ENCODE measurements around the gene SSR2.
"Not testable (repeated sequence)": the region's sequence is repeated elsewhere in the genome, so short reads cannot be mapped to it uniquely, and the experiment has no call there.

Gene SSR2

DNA sequence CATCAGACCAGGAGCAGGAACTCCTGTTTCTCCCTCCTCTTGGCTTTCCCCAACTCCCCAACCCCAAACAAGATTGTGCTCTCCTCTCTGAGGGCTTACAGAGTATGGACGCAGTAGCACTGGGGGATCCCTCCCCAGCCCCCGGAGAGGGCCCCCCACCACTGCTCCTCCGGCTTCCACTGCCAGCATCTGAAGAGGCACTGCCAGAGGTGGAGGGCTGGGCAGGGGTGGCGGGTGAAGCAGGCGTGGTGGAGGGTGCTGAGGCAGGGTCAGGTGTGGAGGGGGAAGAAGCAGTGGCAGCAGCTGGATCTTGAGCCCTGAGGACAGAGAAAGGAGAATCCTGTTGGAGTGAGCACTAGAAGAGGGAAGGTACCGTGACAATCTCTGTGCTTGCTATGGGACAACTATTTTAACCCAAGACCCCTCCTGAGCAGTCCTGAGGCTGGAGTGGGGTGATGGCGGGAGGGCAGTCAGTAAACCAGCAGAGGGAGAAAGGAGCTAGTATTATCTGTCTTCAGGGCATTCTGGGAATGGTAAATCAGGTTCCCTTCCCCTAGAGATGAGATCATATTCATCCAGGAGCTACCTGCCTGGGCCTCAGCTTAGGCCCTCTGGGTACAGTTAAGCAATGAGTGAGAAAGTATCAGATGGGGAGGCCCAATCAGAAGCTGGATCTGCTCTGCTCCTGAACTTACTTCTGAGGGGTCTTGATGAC is 30.4 kb upstream of the SSR2 start:
- intact Hi-C loops (cut with DNase I): loop anchor here (10.0 kb wide), 1 partner anchor 66 kb away; no protein-coding TSS in a partner anchor
- DNase-seq: no peak

DNA sequence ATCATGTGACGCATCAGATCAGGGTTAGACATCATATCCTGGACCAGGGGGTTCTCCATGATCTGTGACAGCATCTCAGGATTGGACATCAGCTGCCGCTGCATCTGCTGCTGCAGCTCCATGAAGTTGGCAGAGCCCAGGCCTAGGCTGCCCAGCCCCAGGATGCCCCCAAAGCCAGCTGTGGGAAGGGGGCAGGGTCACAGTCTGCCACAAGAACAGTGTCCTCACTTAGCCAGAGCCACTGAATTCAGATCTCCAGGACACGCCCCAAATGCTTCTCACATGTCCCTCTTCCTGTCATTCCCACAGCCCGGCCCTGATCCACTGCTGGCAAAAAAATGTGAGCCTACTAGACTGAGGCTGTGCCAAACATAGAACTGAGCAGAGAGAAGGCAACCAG is 29.6 kb upstream of the SSR2 start:
- DNase-seq: peak in 38 of 42 donors; percentile 3 to 87 (median 47)
- intact Hi-C loops (cut with DNase I): loop anchor here (10.0 kb wide), 1 partner anchor 66 kb away; no protein-coding TSS in a partner anchor

DNA sequence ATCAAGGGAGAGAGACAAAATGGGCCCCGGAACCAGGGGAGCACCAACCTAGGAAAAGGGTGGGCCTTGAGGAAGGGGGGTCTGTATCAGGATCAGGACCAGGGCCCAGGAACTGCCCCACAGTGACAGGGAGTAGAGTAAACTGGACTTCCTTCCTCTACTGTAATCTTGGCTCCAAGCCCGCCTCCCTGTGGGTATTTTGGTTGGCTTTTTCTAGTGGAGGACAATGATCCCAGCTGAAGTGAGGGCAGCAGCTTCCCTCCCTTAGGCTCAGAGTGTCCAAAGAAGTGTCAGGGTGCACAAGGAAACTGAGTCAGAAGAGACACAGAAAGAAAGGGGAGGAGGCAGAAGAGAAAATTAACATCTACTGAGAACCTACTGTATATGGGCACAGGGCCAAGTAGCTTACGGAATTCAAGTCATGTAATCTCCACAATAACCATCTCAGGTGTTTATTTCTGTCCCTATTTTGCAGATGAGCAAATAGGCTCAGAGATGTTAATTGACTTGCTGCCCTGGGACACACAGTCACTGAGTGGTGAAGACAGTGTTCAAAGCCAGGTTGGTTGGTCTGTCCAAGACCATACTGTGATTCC is 28.0 kb upstream of the SSR2 start:
- no peak for DNase-seq
- intact Hi-C loops (cut with DNase I): no loop called here

DNA sequence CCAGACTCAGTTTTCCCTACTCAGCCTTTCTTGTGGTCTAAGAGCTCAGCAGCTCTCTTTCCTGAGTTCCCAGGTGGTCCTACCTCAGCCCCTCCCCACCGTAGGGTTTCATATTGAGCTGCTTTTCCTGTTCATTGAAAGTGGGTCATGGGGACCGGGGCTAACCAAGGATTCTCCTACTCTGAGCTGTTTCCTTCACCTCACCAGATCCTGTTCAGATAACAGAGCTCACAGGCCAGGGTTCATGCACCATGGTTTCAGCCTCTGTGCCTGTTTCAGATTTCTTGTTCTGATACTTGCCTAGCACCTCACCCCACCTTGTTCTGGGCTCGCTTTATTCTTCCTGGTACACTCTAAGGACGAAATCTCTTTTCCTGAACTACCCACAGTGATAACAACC is 24.3 kb upstream of the SSR2 start:
- no peak for DNase-seq
- intact Hi-C loops (cut with DNase I): no loop called here

DNA sequence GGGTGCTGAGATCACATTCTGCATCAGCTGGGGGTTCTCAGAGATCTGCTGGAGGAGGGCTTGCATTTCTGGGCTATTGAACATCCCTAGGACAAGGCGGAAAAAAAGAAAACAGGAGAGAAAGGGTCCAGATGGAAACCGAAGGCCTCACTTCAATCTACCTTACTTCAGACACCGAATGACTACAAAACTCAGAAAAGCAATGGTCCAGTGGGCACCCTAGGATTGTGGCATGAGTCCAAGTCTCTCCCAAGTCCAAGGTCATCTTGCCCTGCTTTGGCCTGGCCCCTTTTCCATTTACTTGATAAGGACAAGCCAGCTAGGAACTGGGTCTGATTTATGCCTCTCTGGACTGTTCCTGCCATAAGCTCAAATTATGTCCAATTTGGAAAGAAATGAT is 22.1 kb upstream of the SSR2 start:
- intact Hi-C loops (cut with DNase I): no loop called here
- DNase-seq: no peak

DNA sequence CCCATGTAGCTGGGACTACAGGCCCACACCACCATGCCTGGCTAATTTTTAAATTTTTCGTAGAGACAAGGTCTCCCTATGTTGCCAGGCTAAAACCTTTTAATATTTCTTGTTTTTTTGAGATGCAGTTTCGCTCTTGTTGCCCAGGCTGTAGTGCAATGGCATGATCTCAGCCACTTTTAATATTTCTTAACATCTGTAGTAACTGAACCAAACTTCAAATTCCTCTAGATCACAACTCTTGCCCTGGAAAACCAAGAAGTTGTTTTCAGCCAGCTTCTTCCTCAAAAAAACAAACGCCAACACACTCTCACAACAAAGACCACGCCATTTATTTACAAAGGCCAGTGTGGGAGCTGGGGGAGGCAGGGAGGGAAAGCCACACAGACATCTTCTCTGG is 14.2 kb upstream of the SSR2 start:
- DNase-seq; intact Hi-C loops (cut with DNase I): not testable (repeated sequence)

DNA sequence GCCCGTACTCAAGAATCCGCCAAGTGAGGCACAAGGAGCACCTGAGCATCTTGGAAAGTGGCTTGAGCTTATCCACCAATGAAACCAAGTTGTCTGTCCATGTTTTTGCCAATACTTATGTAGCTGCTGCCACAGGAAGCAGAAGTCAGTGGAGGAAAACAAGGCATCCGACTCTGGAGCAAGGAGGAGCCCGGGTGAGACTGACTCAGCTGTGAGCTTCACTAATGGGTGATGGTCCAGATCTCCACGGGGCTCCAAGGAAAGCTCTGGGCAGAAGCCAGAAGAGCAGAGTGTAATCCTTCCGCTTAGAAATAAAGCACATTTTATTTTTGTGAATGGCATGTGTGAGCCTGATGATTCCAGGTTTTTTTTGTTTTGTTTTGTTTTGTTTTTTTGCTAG is 12.3 kb upstream of the SSR2 start:
- intact Hi-C loops (cut with DNase I): no loop called here
- no peak for DNase-seq

DNA sequence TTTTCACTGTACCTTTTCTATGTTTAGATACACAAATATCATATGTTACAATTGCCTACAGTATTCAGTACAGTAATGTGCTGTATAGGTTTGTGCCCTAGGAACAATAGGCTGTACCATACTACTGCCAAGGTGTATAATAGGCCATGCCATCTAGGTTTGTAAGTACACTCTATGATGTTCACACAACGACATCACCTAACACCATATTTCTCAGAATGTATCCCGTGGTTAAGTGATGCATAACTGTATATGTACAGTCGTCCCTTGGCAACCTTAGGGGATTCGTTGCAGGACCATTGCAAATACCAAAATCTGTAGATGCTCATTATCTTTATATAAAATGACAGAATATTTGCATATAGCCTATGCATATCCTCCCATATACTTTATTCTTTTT is 5.8 kb upstream of the SSR2 start:
- no peak for DNase-seq

DNA sequence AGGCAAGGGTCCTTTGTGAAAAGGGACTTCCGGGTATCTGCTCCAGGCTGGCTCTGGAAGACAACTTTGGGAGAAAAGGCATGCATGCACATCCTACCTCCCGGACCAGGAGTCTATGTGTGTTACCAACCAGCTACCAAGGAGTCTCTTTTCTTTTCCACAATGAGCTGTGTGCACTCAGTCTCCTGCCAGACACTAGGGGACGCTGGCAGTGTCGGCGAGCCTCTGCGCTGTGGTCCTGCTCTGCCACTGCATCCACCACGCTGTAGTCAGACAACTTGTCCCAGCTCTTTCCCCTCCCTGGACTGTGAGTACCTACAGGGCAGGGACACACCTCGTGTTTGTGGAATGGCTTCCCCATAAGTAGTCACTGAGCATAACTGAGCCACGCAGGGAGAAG is 5.1 kb upstream of the SSR2 start:
- intact Hi-C loops (cut with DNase I): no loop called here
- peak in 21 of 42 donors; percentile 8 to 65 (median 24) for DNase-seq

More for the DNA sequence above, 5.8 kb upstream of the SSR2 start:
- intact Hi-C loops (cut with DNase I): no loop called here

DNA sequence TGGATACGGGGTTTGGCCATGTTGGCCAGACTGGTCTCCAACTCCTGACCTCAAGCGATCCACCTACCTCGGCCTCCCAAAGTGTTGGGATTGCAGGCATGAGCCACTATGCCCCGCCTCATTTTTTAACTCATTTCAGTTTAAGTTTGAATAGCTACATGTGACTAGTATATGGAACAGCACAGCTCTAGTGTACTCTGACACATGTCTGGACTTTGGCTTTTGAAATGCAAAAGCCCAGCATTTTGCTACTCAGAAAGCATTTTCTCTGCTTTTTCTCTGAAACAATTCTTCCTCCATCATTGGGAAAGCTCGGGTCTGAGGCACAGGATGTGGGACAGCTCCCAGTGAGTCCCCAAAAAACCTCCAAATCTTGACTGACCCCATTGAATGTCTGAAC is 4.0 kb upstream of the SSR2 start:
- no peak for DNase-seq
- intact Hi-C loops (cut with DNase I): no loop called here

DNA sequence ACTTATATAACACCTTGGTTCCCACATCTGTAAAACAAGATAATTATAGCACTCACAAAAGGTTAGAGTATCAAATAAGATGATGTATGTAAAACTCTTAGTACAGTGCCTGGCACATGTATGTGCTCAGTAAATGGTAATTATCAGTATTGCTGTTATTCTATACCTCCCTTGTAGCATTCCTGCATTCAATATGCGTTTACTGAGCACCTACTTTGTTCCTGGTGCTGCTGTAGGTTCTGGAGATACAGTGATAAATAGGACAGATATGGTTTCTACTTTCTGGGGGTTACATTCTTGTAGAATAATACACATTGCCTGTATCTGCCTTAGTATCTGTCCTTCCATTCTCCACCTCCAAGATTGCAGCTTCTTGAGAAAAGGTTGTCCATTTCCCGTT is 1.2 kb upstream of the SSR2 start:
- intact Hi-C loops (cut with DNase I): no loop called here
- DNase-seq: no peak

DNA sequence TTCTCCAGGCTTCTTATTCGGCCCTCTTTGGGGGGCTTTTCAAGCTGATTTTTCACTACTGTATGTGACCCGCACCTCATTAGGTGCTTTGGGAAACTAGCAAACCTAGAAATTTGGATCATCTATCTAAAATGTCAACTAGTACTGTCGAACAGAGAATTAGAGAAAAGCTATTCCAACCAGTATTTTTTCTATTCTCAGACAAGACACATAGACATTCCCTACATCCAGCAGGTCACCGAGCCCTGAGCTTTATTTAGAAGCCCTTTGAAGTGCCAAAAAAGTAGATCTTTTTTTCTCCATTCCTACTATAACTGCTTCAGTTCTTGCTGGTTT is 310 bp upstream of the SSR2 start:
- no peak for DNase-seq
- intact Hi-C loops (cut with DNase I): no loop called here

DNA sequence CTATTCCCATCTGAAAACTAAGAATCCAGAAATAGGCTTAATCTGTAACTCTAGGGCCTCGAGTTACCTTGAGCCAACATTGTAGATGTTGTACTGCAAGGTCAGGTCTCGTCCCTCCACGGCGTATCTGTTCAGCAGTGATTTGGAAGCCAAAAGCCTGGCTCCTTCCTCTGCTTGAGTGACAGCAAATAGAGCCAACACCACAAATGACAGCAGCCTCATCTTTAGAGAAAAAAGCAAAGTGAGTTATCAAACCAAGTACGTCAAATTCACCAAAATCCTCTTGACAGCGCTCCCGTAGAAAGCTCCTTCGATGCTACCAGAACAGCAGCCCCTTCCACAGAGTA is 832 bp downstream of the SSR2 start:
- DNase-seq: no peak
- intact Hi-C loops (cut with DNase I): no loop called here

DNA sequence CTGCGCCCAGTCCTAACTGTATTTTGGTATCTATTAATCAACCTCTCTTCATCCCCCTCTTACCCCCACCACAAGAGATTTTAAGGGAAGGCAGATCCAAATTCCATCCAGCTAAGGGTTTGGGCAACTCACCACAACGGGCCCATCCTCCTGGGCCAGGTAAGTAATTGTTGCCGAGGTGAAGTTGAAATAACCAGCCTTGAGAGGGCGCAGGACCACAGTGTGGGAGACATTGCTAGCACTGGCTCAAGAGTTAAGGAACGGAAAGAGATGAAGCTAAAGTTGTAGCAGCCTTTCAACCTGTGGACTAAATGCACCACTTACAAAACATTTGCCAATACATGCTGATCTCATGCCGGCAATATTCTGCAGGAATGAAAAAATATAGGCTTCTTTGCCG is 5.9 kb downstream of the SSR2 start:
- intact Hi-C loops (cut with DNase I): no loop called here
- DNase-seq: no peak

DNA sequence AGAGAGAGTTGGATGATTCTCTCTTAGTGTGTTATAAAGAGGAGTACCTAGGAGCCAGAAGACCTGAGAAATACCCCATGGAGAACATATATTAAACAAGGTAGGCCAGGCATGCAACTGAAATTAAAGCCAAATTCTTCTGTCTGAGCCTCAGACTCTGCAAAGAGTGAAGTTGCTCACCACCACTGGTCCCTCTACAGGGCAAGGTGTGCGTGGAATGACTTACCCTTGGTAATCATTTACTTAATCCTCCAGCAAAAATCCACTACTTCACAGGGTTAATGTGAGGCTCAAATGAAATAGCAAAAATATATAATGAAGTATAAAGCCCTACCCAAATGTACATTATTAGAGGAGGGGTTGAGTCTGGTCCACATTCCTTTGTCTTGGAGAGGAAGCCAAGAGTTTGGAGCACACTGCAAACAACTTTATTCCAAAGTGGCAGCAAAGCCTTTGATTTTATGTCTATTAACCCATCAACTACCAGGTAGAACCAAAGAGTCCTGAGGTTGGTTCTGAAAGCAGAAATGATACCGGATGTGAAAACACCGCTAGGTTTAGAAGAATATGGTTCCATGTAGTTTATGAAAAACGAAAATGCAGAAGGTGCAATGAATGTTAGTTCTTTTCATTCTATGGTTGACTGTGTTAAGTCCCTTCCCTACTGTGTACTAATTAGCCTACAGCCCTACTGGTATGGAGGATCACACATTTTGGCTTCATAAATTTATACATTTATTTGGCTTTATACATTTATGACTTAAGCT is 8.5 kb downstream of the SSR2 start:
- no peak for DNase-seq
- intact Hi-C loops (cut with DNase I): no loop called here

DNA sequence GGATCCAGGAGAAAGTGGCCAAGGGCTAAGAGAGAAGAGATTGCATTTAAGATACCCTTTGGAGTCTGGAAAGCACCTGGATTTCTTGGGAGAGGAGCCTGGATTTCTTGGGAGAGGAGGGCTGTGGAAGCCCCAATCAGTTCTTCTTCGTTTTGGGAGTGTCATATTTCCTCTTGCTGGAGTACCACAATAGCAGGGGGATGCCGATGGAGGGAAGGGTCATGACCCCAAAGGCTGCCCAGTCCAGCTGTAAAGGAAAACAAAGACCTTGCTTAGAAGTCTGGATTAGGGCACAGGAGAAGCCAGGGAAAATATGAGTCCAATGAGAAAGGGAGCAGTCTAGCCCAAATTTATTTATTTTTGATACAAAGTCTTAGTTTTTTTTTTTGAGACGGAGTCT is 11.3 kb downstream of the SSR2 start:
- intact Hi-C loops (cut with DNase I): no loop called here
- DNase-seq: no peak

DNA sequence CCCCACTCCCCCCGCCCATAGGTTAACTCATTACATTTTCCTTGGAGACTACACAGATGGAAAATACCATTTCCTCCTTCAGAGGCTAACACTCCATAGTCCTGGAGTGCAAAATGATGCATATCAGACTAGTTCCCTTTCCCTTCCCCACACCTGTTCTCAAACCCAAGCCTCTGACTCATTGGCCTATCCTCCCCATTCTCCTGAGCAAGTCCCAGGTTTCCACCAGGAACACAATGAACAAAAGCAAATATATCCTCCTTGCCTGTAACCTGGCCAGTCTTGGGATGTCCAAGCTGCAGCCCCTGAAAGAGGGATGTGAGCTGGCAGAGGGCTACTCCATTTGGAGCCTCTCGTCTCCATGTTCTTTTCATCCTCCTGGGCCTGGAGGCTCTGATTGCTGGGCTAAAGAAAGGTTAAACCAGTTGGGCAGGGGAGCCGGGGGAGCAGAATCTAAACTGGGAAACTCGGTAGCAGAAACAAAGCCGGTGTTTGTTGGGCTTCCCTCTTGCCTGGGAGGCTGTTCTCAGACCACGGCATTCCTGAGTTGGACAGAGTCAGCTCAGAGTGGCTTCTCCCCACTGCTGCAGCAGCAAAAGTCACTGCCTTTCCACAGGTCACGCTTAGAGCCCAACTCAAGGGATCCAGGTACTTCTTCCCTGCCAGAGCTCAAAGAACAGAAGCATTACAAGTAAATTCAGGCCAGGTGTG is 13.9 kb downstream of the SSR2 start:
- intact Hi-C loops (cut with DNase I): no loop called here
- DNase-seq: no peak

DNA sequence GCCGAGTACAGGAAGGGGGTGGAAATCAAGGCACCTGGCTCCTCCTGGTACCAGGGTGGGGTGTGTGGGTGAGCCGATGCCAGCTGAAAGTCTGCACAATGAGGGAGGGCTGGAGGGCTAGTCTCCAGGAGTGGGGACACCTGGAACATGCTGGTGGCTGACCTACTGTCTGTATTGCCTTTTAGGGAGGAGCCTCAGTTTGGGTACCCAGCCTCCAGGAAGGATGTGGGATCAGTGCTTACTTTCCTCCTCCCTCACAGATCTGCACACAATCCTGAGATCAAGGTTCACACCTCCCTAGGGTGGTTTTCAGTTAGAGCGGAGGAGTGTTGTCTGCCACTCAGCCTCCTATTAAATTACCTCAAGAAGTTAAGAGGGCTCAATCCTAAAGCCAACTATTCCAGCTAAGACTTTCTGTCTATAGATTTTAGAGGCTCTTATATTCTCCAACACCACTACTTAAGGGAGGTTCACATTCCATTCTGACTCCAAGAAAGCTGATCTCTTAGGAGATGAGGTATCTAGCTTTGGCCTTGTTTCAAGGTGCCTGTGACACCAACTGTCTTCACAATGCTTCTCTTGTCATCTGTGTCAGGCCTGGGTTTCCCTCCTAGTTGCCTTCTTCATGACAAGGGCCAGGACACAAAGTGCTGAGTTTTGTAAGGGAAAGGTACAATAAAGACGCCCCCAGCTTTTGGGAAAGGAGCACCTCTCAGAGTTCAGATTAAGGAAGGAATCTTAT is 15.7 kb downstream of the SSR2 start:
- DNase-seq: peak in 6 of 42 donors; percentile 21 to 52 (median 32)
- intact Hi-C loops (cut with DNase I): no loop called here

DNA sequence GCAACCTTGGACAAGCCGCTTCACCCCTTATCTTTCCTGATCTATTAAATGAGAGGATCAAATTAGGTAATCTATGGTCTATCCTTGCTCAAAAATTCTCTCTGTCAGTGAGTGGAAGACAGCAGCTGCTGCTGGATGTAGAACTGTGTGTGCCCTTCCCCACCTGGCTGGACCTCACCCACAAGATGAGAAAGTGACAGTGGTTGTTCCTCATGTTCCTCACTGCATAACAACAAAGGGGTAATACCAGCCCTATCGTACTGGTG is 16.9 kb downstream of the SSR2 start:
- DNase-seq: no peak
- intact Hi-C loops (cut with DNase I): no loop called here

Data from head of caudate nucleus (tissue), 42 donors.